HG03135 (cell line): ENCODE data around the gene PHLPP1.

Source experiments
- ATAC-seq: cut with Tn5 transposase; IDR thresholded peaks from one replicate; pipeline ENCODE4 v1.9.1; 2021; ENCODE audit warnings: mild to moderate bottlenecking, moderate library complexity; ENCODE audit not compliant: unreplicated experiment

PHLPP1 gene

DNA sequence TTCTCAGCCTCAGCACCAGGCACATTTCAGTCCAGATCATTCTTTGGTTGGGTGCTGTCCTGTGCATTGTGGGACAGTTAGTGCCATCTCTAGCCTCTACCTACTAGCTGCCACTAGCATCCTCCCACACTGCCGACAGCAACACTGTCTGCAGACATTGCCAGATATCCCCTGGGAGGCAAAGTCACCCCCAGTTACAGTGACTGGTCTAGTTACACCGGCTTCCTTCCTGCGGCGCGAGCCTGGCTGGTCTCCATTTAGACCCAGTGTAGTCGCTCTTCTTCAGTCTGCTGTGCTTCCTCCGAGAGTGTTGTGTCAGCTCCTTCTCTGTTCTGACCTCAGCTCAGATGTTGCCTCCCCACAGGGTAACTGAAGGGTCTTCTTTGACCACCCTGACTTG is 283.1 kb downstream of the PHLPP1 start:
- ATAC-seq = no peak

DNA sequence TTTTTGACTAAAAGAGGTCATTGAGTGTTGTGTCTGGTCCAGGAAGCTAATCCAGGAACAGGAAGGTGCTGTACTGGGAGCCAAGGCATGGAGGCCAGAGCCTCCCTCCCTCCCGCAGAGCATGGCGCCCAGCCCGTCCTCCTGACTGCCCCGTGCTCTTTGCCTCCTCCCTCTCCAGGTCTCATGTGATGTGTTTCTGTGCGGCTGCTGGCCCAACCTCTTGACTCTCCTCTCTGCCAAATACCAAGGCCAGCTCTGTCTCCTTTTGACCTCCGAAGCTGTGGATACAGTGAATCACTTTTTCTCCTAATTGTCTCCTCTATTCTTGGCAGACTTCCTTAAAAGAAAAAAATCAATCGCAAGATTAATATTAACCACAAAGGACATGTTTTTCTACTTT is 284.1 kb downstream of the PHLPP1 start:
- no peak for ATAC-seq

DNA sequence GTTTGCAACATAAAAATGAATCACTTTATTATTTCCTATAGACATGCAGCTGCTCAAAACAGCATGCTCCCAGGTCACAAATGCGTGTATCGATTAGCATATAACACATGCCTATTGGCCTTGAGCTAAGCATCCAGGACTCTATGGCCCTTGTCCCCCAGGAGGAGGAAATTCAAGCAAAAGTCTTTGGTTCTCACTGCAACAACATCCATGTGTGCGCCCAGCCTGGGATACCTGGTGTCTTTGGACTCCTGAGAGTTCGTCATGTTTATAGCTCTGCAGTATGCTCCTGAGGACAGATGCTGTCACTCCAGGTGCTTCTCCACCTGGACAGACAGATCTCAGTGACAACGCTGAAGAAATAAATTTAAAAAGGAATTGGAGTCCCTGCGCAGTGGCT is 284.6 kb downstream of the PHLPP1 start:
- no peak for ATAC-seq

GRCh38 chr18:63000839-63001238 is 285.5 kb downstream of the PHLPP1 start:
- no peak for ATAC-seq

GRCh38 chr18:63001861-63002260 is 286.5 kb downstream of the PHLPP1 start:
- no peak for ATAC-seq

DNA sequence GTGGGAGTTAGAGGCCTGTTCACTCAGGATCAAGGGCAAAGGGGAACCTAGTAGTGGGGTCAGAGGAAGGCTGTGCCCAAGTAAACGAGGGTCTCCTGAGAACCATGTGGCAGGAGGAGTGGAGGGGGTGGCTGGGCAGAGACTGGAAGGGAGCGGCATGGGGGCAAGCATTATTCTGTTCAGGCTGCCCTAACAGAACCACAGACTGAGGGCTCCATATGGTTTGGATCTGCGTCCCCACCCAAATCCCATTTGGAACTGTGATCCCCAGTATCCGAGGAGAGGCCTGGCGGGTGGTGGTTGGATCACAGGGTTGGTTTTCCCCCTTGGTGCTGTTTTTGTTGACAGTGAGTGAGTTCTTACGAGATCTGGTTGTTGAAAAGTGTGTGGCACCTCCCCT is 287.0 kb downstream of the PHLPP1 start:
- no peak for ATAC-seq

DNA sequence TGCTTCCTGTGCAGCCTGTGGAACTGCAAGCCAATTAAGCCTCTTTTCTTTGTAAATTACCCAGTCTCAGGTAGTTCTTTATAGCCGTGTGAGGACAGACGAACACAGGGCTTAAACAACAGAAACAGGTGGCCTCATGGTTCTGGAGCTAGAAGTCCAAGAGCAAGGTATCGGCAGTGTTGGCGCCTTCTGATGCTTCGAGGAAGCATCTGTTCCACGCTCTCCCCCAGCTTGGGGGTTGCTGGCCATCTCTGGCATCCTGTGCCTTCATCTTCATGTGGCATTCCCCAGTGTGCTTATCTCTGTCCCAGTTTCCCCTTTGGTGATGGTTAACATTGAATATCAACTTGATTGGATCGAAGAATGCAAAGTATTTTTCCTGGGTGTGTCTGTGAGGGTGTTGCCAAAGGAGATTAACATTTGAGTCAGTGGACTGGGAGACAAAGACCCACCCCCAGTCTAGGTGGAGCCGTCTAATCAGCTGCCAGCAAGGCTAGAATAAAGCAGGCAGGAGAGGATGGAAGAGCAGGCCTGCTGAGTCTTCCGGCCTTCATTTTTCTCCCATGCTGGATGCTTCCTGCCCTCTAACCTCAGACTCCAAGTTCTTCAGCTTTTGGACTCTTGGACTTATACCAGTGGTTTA is 287.6 kb downstream of the PHLPP1 start:
- no peak for ATAC-seq

DNA sequence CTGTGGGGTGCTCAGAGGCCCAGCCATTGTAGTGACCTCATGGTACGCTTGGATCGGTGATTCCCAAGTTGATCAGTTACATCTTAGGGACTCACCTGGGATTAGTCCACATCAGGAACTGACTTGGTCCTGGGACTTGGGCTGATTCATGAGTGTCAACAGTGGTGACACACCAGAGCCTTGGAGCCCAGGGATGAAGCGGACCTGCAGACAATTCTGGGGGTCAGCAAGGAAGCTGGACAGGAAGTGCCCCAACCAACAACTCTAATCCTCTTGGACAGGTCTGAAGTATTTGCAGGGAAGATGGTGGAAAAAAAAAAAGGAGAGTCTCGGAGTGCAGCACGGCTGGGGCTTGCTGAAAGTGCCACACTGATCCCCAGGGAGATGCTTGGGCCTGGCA is 288.6 kb downstream of the PHLPP1 start:
- no peak for ATAC-seq

- no peak for ATAC-seq
Observed at GRCh38 chr18:63004466-63005089, 289.2 kb downstream of the PHLPP1 start.

- ATAC-seq = no peak
Observed at GRCh38 chr18:63005306-63005705, 290.0 kb downstream of the PHLPP1 start.

DNA sequence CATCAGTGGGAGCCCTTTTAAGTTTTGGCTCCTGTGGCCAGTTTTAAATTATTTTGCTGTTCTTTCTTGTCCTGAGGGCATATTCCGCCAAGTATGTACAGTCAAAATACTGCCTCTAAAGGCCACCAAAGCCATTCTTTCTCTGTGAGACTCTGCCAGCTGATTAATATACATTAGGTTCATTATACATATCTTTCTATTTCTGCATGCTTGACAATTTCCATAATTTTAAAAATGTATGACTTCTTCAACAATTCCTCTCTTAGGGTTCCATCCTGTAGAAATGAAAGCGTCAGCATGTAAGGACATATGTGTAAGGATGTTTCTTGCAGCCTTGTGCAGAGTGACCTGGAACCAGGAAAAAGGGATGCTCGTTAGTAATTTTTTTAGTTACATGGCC is 291.9 kb downstream of the PHLPP1 start:
- no peak for ATAC-seq

GRCh38 chr18:63016270-63016669 is 300.9 kb downstream of the PHLPP1 start:
- ATAC-seq = no peak

- no peak for ATAC-seq
Observed at GRCh38 chr18:63017076-63017475, 301.7 kb downstream of the PHLPP1 start.

GRCh38 chr18:63017977-63018376 is 302.6 kb downstream of the PHLPP1 start:
- ATAC-seq = no peak

DNA sequence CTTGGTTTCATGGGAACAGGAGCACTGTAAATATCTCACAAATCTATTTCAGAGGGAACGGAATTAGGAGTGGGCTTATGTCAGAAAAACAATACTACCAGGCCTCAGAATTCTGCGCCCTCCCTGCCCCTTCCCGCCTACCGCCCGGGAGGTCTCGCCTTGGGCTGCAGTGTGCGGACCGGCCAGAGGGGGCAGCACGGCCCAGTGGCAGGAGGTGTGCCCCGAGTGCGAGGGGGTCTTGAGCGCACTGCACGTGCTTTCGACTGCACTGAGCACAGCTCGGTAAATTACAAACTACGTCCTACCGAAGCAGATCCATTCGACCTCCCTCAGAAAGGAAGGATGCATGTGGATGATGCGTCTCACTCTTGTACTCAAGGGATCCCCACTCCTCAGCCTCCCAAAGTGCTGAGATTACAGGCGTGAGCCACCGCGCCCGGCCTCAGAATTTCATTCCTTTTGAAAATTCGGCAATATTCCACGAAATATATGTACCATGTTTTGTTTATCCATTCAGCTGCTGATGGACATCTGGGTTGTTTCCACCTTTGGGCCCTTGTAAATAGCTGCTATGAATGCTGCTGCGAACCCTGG is 307.2 kb downstream of the PHLPP1 start:
- no peak for ATAC-seq

DNA sequence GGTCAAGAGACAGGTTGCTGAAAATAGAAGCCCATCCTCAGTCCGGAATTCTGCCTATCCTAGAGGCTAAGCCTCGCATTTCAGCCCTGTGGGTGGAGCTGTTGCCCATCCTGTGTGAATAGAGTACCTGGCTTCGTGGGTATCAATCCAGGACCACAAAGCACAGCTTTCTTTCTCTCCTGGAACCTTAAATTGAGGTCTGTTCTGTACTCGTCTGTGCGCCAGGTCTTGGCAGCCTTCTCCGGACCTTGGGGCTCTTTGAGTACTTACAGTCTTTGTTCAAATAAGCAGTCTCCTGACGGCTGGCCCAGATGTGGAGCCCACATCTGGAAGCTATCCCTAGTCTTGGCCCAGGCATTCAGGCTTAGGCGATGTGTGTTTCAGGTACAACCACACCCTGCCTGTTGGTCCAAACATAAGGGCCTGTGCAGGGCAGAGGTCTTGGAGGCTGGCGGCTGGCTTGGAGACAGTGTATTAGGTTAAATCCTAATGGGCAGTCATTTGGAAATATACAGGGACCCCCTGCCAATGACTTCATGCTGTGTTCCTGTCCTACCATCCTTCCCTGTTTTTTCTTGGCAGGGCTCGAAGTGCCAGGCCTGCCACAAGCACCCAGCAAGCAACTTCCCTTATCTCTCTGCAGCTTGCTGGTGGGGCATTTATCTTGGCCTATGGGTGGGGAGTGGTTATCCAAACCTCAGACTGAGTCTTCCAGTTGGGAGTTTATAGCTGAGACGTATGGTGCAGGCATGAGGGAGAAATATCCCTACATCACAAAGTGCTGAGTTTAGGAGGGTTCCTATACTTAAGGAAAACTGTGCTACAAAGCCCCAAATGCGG is 310.1 kb downstream of the PHLPP1 start:
- ATAC-seq = no peak

- no peak for ATAC-seq
Observed at GRCh38 chr18:63028380-63028779, 313.0 kb downstream of the PHLPP1 start.
